HL-60 (cell line): Measurements from ENCODE around the gene CTCF.
A peak's percentile ranks its signal among the peaks of the same experiment; 100 is the strongest.

Experiments used
- DNase-seq, 2 experiments: peaks; one replicate each; pipeline ENCODE4 v3.0.0-alpha.2; 2010 to 2020; ENCODE audit warnings: low read depth in 1 of 2, low spot score in 1 of 2
- H3K27ac ChIP-seq: fragments of 250-450 bp; sonication (Bioruptor Pico); replicated peaks from 2 replicates; pipeline ENCODE4 v1.5.1; 2020; ENCODE audit warnings: mild to moderate bottlenecking, moderate library complexity
- H3K27me3 ChIP-seq: fragments of 250-450 bp; sonication (Bioruptor Pico); 2 replicates; pipeline ENCODE4 v1.5.1; 2021; ENCODE audit warnings: mild to moderate bottlenecking, moderate library complexity; ENCODE audit not compliant: insufficient read depth, poor library complexity, severe bottlenecking
- H3K4me3 ChIP-seq: replicated peaks from 2 replicates; pipeline ENCODE4 v1.5.1; 2011; ENCODE audit warnings: mild to moderate bottlenecking, control low read depth, low read length; ENCODE audit not compliant: insufficient read depth
- CTCF ChIP-seq: IDR thresholded peaks from one replicate; pipeline ENCODE4 v1.5.1; 2011; ENCODE audit warnings: low read length, control low read depth, inconsistent platforms; ENCODE audit not compliant: insufficient read depth
- GABPA ChIP-seq: IDR thresholded peaks from 2 replicates; pipeline ENCODE4 v1.6.1; 2012; ENCODE audit warnings: low read depth
- POLR2AphosphoS5 ChIP-seq: IDR thresholded peaks from 2 replicates; pipeline ENCODE4 v1.6.1; 2012; ENCODE audit warnings: low read depth
- REST ChIP-seq: IDR thresholded peaks from 2 replicates; pipeline ENCODE4 v1.6.1; 2012; ENCODE audit warnings: low read depth; ENCODE audit not compliant: insufficient replicate concordance
- SPI1 ChIP-seq: IDR thresholded peaks from 2 replicates; pipeline ENCODE4 v1.6.1; 2012; ENCODE audit warnings: low read depth, mild to moderate bottlenecking, borderline replicate concordance

CTCF gene

GRCh38 chr16:67664871-67665270, 102.5 kb downstream of the CTCF start:
- no peak for DNase-seq
- H3K27ac ChIP-seq, result no peak overlapping the region
- no peaks in the 10 kb centered on the region for H3K27me3 ChIP-seq

GRCh38 chr16:67665598-67665997, 103.3 kb downstream of the CTCF start:
- peak overlapping the region; percentile 59; the same call in 1 of the 2 replicates for H3K4me3 ChIP-seq
- H3K27me3 ChIP-seq, result no peaks in the 10 kb centered on the region
- TF ChIP-seq CTCF, result no peak
- TF ChIP-seq GABPA, result no peak
- no peak for TF ChIP-seq REST
- TF ChIP-seq SPI1, result no peak
- TF ChIP-seq POLR2AphosphoS5, result no peak
- no peak overlapping the region for H3K27ac ChIP-seq
- no peak for DNase-seq

More at GRCh38 chr16:67664871-67665270, 102.5 kb downstream of the CTCF start:
- TF ChIP-seq REST, result no peak
- TF ChIP-seq SPI1, result no peak
- no peak for TF ChIP-seq CTCF
- no peak for TF ChIP-seq POLR2AphosphoS5
- TF ChIP-seq GABPA, result no peak
- H3K4me3 ChIP-seq, result no peak overlapping the region

- DNase-seq, result no peak
- Histone ChIP-seq H3K27ac (peak overlapping the region; percentile 97), H3K4me3 (peak overlapping the region; percentile 59), H3K27me3 (no peaks in the 10 kb centered on the region)
- TF ChIP-seq SPI1 (no peak), GABPA (no peak), POLR2AphosphoS5 (no peak), REST (no peak), CTCF (no peak)
Observed at GRCh38 chr16:67666032-67666551, 103.8 kb downstream of the CTCF start.
